IPS-15b (cell line): ENCODE data around the gene SLC38A6.

Experiments
- H3K27me3 ChIP-seq: one replicate; pipeline ENCODE4 v1.6.1; 2013; ENCODE audit warnings: low read length; ENCODE audit not compliant: control insufficient read depth, insufficient read depth
- H3K36me3 ChIP-seq: one replicate; pipeline ENCODE4 v1.6.1; 2013; ENCODE audit warnings: low read length; ENCODE audit not compliant: control insufficient read depth, insufficient read depth
- H3K4me1 ChIP-seq: one replicate; pipeline ENCODE4 v1.6.1; 2013; ENCODE audit warnings: mild to moderate bottlenecking, low read length; ENCODE audit not compliant: control insufficient read depth, insufficient read depth
- H3K4me3 ChIP-seq: one replicate; pipeline ENCODE4 v1.5.1; 2013; ENCODE audit warnings: low read depth, low read length
- H3K9ac ChIP-seq: one replicate; pipeline ENCODE4 v1.6.1; 2013; ENCODE audit warnings: low read depth, mild to moderate bottlenecking, low read length
- H3K9me3 ChIP-seq: one replicate; pipeline ENCODE4 v1.6.1; 2013; ENCODE audit warnings: mild to moderate bottlenecking, low read length; ENCODE audit not compliant: control insufficient read depth, insufficient read depth

The SLC38A6 gene

DNA sequence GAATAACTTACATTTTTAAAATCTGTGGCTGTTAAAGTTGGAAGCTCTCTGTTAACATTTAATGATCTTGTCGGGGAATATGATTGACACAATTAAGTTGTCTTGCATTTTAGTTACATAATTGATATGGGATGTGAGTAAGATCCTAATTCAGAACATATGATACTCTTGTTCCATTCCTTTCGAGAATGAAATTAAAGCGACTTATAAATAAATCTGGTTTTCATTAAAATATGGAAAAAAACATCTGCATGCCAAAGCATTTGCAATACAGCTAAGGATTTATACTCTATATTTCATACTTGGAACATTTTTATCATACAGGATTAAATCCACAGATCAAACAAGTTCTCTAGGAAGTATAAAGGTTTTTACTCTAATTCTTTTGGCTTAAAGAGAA lies 52.0 kb downstream of the SLC38A6 start:
- no peaks in the 10 kb centered on the region for H3K9me3 ChIP-seq
- H3K4me1 ChIP-seq, result no peaks in the 10 kb centered on the region
- H3K36me3 ChIP-seq, result no peaks in the 10 kb centered on the region
- H3K27me3 ChIP-seq, result no peaks in the 10 kb centered on the region
- H3K4me3 ChIP-seq, result no peak overlapping the region
- no peak overlapping the region for H3K9ac ChIP-seq

GRCh38 chr14:61033855-61034254 lies 52.8 kb downstream of the SLC38A6 start:
- no peaks in the 10 kb centered on the region for H3K9me3 ChIP-seq
- no peaks in the 10 kb centered on the region for H3K4me1 ChIP-seq
- no peak overlapping the region for H3K9ac ChIP-seq
- no peak overlapping the region for H3K4me3 ChIP-seq
- no peaks in the 10 kb centered on the region for H3K27me3 ChIP-seq
- H3K36me3 ChIP-seq, result no peaks in the 10 kb centered on the region

- H3K9me3 ChIP-seq, result no peaks in the 10 kb centered on the region
- H3K4me3 ChIP-seq, result no peak overlapping the region
- H3K27me3 ChIP-seq, result no peaks in the 10 kb centered on the region
- H3K9ac ChIP-seq, result no peak overlapping the region
- no peaks in the 10 kb centered on the region for H3K4me1 ChIP-seq
- H3K36me3 ChIP-seq, result no peaks in the 10 kb centered on the region
Observed at GRCh38 chr14:61034416-61035120, 53.5 kb downstream of the SLC38A6 start.

DNA sequence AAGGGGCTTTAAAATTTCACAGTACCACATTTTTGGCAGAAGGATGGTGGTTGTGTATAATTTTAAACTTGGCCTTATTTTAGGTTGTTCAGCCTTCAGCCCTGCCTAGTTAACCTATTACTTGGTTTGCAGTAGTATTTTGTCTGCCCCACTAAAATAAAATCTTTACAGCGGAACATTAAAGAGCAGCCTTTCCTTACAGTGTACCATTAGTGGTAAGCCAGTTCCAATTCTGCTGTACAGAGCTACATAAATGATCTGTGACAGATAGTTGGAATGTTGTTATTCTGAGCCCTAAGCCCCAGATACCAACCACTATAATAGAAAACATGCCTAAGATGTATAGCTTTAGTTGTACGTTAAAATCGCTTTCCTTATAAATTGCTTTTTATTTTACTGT lies 56.2 kb downstream of the SLC38A6 start:
- no peak overlapping the region for H3K4me3 ChIP-seq
- no peaks in the 10 kb centered on the region for H3K27me3 ChIP-seq
- no peaks in the 10 kb centered on the region for H3K9me3 ChIP-seq
- H3K9ac ChIP-seq, result no peak overlapping the region
- no peaks in the 10 kb centered on the region for H3K36me3 ChIP-seq
- peaks cover under 1% of the 10 kb centered on the region for H3K4me1 ChIP-seq

DNA sequence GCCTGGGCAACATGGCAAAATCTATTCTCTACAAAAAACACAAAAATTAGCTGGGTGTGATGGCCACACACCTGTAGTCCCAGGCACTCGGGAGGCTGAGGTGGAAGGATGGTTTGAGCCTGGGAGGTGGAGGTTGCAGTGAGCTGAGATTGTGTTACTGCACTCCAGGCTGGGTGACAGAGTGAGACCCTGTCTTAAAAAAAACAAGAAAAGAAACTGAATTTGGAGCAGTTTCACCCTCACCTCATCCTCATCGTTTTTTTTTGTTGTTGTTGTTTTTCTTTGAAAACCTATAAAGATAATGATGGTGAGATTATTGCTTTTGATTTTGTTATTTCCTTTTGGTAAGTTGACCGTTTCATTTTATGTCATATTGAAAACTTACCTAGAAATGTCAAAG lies 60.7 kb downstream of the SLC38A6 start:
- Histone ChIP-seq H3K4me3 (no peak overlapping the region), H3K9me3 (no peaks in the 10 kb centered on the region), H3K27me3 (no peaks in the 10 kb centered on the region), H3K4me1 (peaks cover 2% of the 10 kb centered on the region), H3K9ac (no peak overlapping the region), H3K36me3 (no peaks in the 10 kb centered on the region)

GRCh38 chr14:61042220-61042619 lies 61.2 kb downstream of the SLC38A6 start:
- no peak overlapping the region for H3K4me3 ChIP-seq
- H3K36me3 ChIP-seq, result no peaks in the 10 kb centered on the region
- no peaks in the 10 kb centered on the region for H3K27me3 ChIP-seq
- peaks cover 2% of the 10 kb centered on the region for H3K4me1 ChIP-seq
- H3K9ac ChIP-seq, result no peak overlapping the region
- H3K9me3 ChIP-seq, result no peaks in the 10 kb centered on the region

- Histone ChIP-seq H3K27me3 (no peaks in the 10 kb centered on the region), H3K9ac (no peak overlapping the region), H3K4me1 (peaks cover 2% of the 10 kb centered on the region), H3K4me3 (no peak overlapping the region), H3K36me3 (no peaks in the 10 kb centered on the region), H3K9me3 (no peaks in the 10 kb centered on the region)
Observed at GRCh38 chr14:61043506-61043905, 62.5 kb downstream of the SLC38A6 start.

- peaks cover 2% of the 10 kb centered on the region for H3K4me1 ChIP-seq
- no peak overlapping the region for H3K9ac ChIP-seq
- H3K36me3 ChIP-seq, result no peaks in the 10 kb centered on the region
- H3K27me3 ChIP-seq, result no peaks in the 10 kb centered on the region
- no peaks in the 10 kb centered on the region for H3K9me3 ChIP-seq
- no peak overlapping the region for H3K4me3 ChIP-seq
Observed at GRCh38 chr14:61047021-61047420, 66.0 kb downstream of the SLC38A6 start.

DNA sequence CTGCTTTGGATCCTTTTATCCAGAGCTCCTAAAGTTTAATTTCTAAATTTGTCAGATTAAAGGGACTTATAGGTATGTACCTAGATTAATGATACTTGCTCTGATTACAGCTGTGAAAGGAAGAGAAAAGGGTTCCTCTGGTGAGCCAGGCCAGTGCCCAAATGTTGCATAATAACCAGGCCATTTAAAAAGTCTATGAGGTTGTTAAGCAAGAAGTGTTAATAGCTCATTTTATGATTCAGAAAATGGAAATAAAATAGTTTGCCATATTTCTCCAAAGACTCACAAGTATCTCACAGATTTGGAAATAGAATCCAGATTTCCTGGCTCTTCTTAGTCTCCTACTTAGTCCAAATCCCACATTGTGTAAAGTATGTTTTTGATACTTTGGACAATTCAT lies 67.6 kb downstream of the SLC38A6 start:
- Histone ChIP-seq H3K4me3 (no peak overlapping the region), H3K36me3 (no peaks in the 10 kb centered on the region), H3K9ac (no peak overlapping the region), H3K9me3 (peaks cover under 1% of the 10 kb centered on the region), H3K27me3 (no peaks in the 10 kb centered on the region), H3K4me1 (no peaks in the 10 kb centered on the region)

- H3K9ac ChIP-seq, result no peak overlapping the region
- no peaks in the 10 kb centered on the region for H3K4me1 ChIP-seq
- H3K36me3 ChIP-seq, result no peaks in the 10 kb centered on the region
- H3K9me3 ChIP-seq, result peaks cover 2% of the 10 kb centered on the region
- H3K4me3 ChIP-seq, result no peak overlapping the region
- H3K27me3 ChIP-seq, result no peaks in the 10 kb centered on the region
Observed at GRCh38 chr14:61050417-61050816, 69.4 kb downstream of the SLC38A6 start.

DNA sequence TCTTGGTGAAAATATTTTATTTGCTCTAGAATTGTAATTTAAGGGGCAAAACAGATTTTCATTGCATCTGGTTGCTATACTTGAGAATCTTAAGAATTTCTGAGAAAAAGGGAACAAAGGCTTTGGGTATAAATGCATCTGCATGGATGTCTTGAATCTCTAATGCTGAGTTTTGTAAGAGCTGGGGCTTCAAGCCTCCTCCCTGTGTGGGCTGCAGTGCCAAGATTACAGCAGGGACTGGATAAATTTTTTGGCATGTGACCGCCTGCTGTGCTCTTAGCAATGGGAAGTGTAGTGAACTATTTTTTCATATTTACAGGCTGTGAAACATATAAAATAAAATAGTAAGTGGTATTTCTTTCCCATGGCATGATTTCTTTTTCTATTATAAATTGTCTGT lies 70.0 kb downstream of the SLC38A6 start:
- H3K4me1 ChIP-seq, result no peaks in the 10 kb centered on the region
- H3K4me3 ChIP-seq, result no peak overlapping the region
- H3K27me3 ChIP-seq, result no peaks in the 10 kb centered on the region
- H3K9ac ChIP-seq, result no peak overlapping the region
- peaks cover 2% of the 10 kb centered on the region for H3K9me3 ChIP-seq
- no peaks in the 10 kb centered on the region for H3K36me3 ChIP-seq

GRCh38 chr14:61051621-61052020 lies 70.6 kb downstream of the SLC38A6 start:
- Histone ChIP-seq H3K4me3 (no peak overlapping the region), H3K27me3 (no peaks in the 10 kb centered on the region), H3K9ac (no peak overlapping the region), H3K4me1 (no peaks in the 10 kb centered on the region), H3K9me3 (peaks cover 2% of the 10 kb centered on the region), H3K36me3 (no peaks in the 10 kb centered on the region)
